A549 (cell line): Measurements from ENCODE around the gene TRAPPC5. TPM values are rescaled to one million over a fixed set of nuclear protein-coding genes. Genes with fewer than 3 reads are reported as not detected.
A peak's percentile ranks its signal among the peaks of the same experiment; 100 is the strongest.

Experiments
- ATAC-seq, 2 experiments: fragments of 200-7000 bp in 1 of 2; fragments of >200 bp in 1 of 2; cut with Nextera tagmentation in 1 of 2; cut with Tn5 transposase in 1 of 2; 3 replicates each; pipeline versions ENCODE4 v1.8.0 to v1.9.1; 2018 to 2020; ENCODE audit warnings: mild to moderate bottlenecking in 1 of 2, moderate library complexity in 1 of 2
- CTCF ChIA-PET: fragments of 300-600 bp; sonication (Branson Sonifier 250); formaldehyde crosslinking; extraction: SDS; loops from one replicate; lab custom pipeline; 2021; ENCODE audit warnings: antibody characterized with exemption, inconsistent platforms; lab: Yijun Ruan, JAX
- POLR2A ChIA-PET: fragments of 350-600 bp; formaldehyde crosslinking; extraction: SDS; loops from one replicate; lab custom pipeline; 2021; ENCODE audit warnings: antibody characterized with exemption, inconsistent platforms; lab: Yijun Ruan, JAX
- DNase-seq, 2 experiments: peaks; one replicate each; pipeline versions ENCODE4 v3.0.0 to v3.0.0-alpha.2; 2011 to 2016; ENCODE audit warnings: low read depth in 1 of 2, low spot score in 1 of 2
- FAIRE-seq: peaks from 2 replicates; lab custom pipeline; 2011; peaks lifted over from hg19 to GRCh38; lab: Jason Lieb, UNC
- H3K27ac ChIP-seq, 2 experiments: fragments of >200 bp; sonication (Bioruptor Twin); formaldehyde crosslinking; 3 replicates each; pipeline ENCODE4 v1.5.1; 2016 to 2017
- H3K4me1 ChIP-seq: fragments of >200 bp; sonication (Bioruptor Twin); formaldehyde crosslinking; 3 replicates; pipeline ENCODE4 v1.6.1; 2016
- H3K4me2 ChIP-seq: fragments of >200 bp; sonication (Bioruptor Twin); formaldehyde crosslinking; 3 replicates; pipeline ENCODE4 v1.6.1; 2016
- H3K4me3 ChIP-seq: fragments of >200 bp; sonication (Bioruptor Twin); formaldehyde crosslinking; 3 replicates; pipeline ENCODE4 v1.5.1; 2016
- H3K9me3 ChIP-seq: fragments of >200 bp; sonication (Bioruptor Twin); formaldehyde crosslinking; 3 replicates; pipeline ENCODE4 v1.6.1; 2016
- BHLHE40 ChIP-seq: IDR thresholded peaks from 2 replicates; pipeline ENCODE4 v1.6.1; 2012; ENCODE audit warnings: low read depth, low read length, inconsistent platforms
- CEBPB ChIP-seq, 2 experiments: fragments of >200 bp in 1 of 2; sonication (Bioruptor Twin) in 1 of 2; formaldehyde crosslinking in 1 of 2; IDR thresholded peaks; 2 replicates each; pipeline ENCODE4 v1.6.1; 2012 to 2016
- CHD4 ChIP-seq: fragments of 200-600 bp; sonication (generic); IDR thresholded peaks from 2 replicates; pipeline ENCODE4 v1.6.1; 2016; ENCODE audit warnings: antibody characterized with exemption, mild to moderate bottlenecking, borderline replicate concordance
- EHMT2 ChIP-seq: fragments of 200-600 bp; sonication (generic); IDR thresholded peaks from 2 replicates; pipeline ENCODE4 v1.6.1; 2016; ENCODE audit warnings: antibody characterized with exemption, low read depth, mild to moderate bottlenecking, moderate library complexity
- FOSB ChIP-seq: fragments of 250-450 bp; sonication (Bioruptor Pico); IDR thresholded peaks from 2 replicates; pipeline ENCODE4 v1.5.0; 2020; ENCODE audit warnings: mild to moderate bottlenecking, moderate library complexity
- FOXS1 ChIP-seq: fragments of 250-450 bp; sonication (Bioruptor Pico); IDR thresholded peaks from 2 replicates; pipeline ENCODE4 v1.5.0; 2020; ENCODE audit warnings: mild to moderate bottlenecking, moderate library complexity
- GATA3 ChIP-seq: IDR thresholded peaks from 2 replicates; pipeline ENCODE4 v1.6.1; 2012; ENCODE audit warnings: borderline replicate concordance
- HDAC2 ChIP-seq: fragments of 200-600 bp; sonication (generic); IDR thresholded peaks from 2 replicates; pipeline ENCODE4 v1.6.1; 2016
- HOXB5 ChIP-seq: fragments of 250-450 bp; sonication (Bioruptor Pico); IDR thresholded peaks from 2 replicates; pipeline ENCODE4 v1.5.0; 2020; ENCODE audit warnings: mild to moderate bottlenecking, moderate library complexity
- JUN ChIP-seq, 2 experiments: fragments of >200 bp; sonication (Bioruptor Twin); formaldehyde crosslinking; IDR thresholded peaks; 2 replicates in 1 of 2; 3 replicates in 1 of 2; pipeline ENCODE4 v1.6.1; 2016 to 2017
- JUNB ChIP-seq: fragments of >200 bp; sonication (Bioruptor Twin); formaldehyde crosslinking; IDR thresholded peaks from 2 replicates; pipeline ENCODE4 v1.6.1; 2016
- KDM1A ChIP-seq: fragments of 200-600 bp; sonication (generic); IDR thresholded peaks from 2 replicates; pipeline ENCODE4 v1.6.1; 2016; ENCODE audit warnings: low read depth, mild to moderate bottlenecking
- KDM5A ChIP-seq: fragments of 200-600 bp; sonication (generic); IDR thresholded peaks from 2 replicates; pipeline ENCODE4 v1.6.1; 2016; ENCODE audit warnings: antibody characterized with exemption, mild to moderate bottlenecking
- MAFK ChIP-seq: fragments of 450-650 bp; IDR thresholded peaks from 2 replicates; pipeline ENCODE4 v1.6.1; 2014; ENCODE audit not compliant: partially characterized antibody
- MAX ChIP-seq: IDR thresholded peaks from 2 replicates; pipeline ENCODE4 v1.6.1; 2012
- NFE2L2 ChIP-seq: fragments of 150-350 bp; conservative IDR thresholded peaks from 2 replicates; pipeline ENCODE4 v1.6.1; 2014; ENCODE audit warnings: low read length
- NPAS2 ChIP-seq: fragments of 250-450 bp; sonication (Bioruptor Pico); IDR thresholded peaks from 2 replicates; pipeline ENCODE4 v1.8.0; 2022; ENCODE audit warnings: mild to moderate bottlenecking, moderate library complexity, borderline replicate concordance
- NR3C1 ChIP-seq: fragments of >200 bp; sonication (Bioruptor Twin); formaldehyde crosslinking; IDR thresholded peaks from 3 replicates; pipeline ENCODE4 v1.6.1; 2017
- POLR2A ChIP-seq: IDR thresholded peaks from 2 replicates; pipeline ENCODE4 v1.6.1; 2012; ENCODE audit warnings: mild to moderate bottlenecking, low read length
- RCOR1 ChIP-seq: fragments of 150-350 bp; IDR thresholded peaks from 2 replicates; pipeline ENCODE4 v1.6.1; 2014; ENCODE audit warnings: antibody characterized with exemption, low read length, low read depth
- REST ChIP-seq: fragments of 200-600 bp; sonication (generic); IDR thresholded peaks from 2 replicates; pipeline ENCODE4 v1.6.1; 2016; ENCODE audit warnings: antibody characterized with exemption, mild to moderate bottlenecking, moderate library complexity
- SMC3 ChIP-seq: fragments of >200 bp; sonication (Bioruptor Twin); formaldehyde crosslinking; IDR thresholded peaks from 3 replicates; pipeline ENCODE4 v1.6.1; 2018; ENCODE audit warnings: inconsistent platforms
- SREBF2 ChIP-seq: fragments of 450-650 bp; IDR thresholded peaks from 2 replicates; pipeline ENCODE4 v1.6.1; 2014; ENCODE audit warnings: mild to moderate bottlenecking, moderate library complexity
- TP53 ChIP-seq: fragments of 250-450 bp; sonication (Bioruptor Pico); IDR thresholded peaks from 2 replicates; pipeline ENCODE4 v1.5.0; 2021; ENCODE audit warnings: mild to moderate bottlenecking, moderate library complexity
- ZFP36 ChIP-seq: fragments of 450-650 bp; IDR thresholded peaks from 2 replicates; pipeline ENCODE4 v1.6.1; 2014; ENCODE audit warnings: borderline replicate concordance; ENCODE audit not compliant: partially characterized antibody
- ZSCAN20 ChIP-seq: fragments of 250-450 bp; sonication (Bioruptor Pico); IDR thresholded peaks from 2 replicates; pipeline ENCODE4 v1.8.0; 2022; ENCODE audit warnings: mild to moderate bottlenecking, moderate library complexity
- WGBS: methylation state at CpG from one replicate; pipeline ENCODE4 v1.1.6; 2017; ENCODE audit errors: missing lambda C conversion rate; 5-methylcytosine and 5-hydroxymethylcytosine counted together
- polyA plus RNA-seq, 4 experiments: library from polyadenylated mRNA; depleted of rRNA in 3 of 4; stranded (reverse); fragments of >200 nt; fragmentation: RNase III in 1 of 4; extraction: RNeasy Plus Mini Kit Qiagen cat#74134 plus additional on column Dnase treatment in 1 of 4; gene quantifications; 2 replicates in 3 of 4; 3 replicates in 1 of 4; pipeline ENCODE4 v1.2.3, GENCODE V29; 2011 to 2017

The TRAPPC5 gene
- polyA plus RNA-seq, 2 of the 4 experiments (the other 2 are of a cell fraction), result 31.6 to 59.8 TPM

- no peak for FAIRE-seq
- Histone ChIP-seq H3K27ac (no peak overlapping the region), H3K4me1 (no peaks in the 10 kb centered on the region)
- POLR2A ChIA-PET, result interaction anchor here (0.6 to 1.3 kb wide), 2 partner anchors 16 to 59 kb away, joined by 4 to 6 read pairs; partner anchors contain the start of genes PET100 and XAB2
- TF ChIP-seq FOXS1 (CRISPR knock-in tag) (no peak), GATA3 (no peak), BHLHE40 (no peak), EHMT2 (no peak), HDAC2 (no peak), ZSCAN20 (CRISPR knock-in tag) (no peak), NPAS2 (CRISPR knock-in tag) (no peak), FOSB (CRISPR knock-in tag) (no peak), POLR2A (no peak), JUN (IDR thresholded peaks at IDR 0.05) (no peak), KDM1A (no peak), MAX (no peak), CHD4 (no peak), NFE2L2 (no peak), KDM5A (no peak)
- TF ChIP-seq, all 56 proteins: peak for 0
- no peak overlapping the region for H3K4me3 ChIP-seq
- H3K9me3 ChIP-seq, result no peaks in the 10 kb centered on the region
- CTCF ChIA-PET, result interaction anchor here (1.3 to 1.5 kb wide), 2 partner anchors 36 to 77 kb away, joined by 4 to 8 read pairs; partner anchors contain the start of gene TRAPPC5
- no peak overlapping the region for H3K4me2 ChIP-seq
- ATAC-seq (peak; percentile 12 to 22; a peak in 1 of 6 replicates), DNase-seq (no peak)
- 89% methylated on average over 12 of the region's 14 CpGs for WGBS
These were observed 35.5 kb upstream of the TRAPPC5 start for GRCh38 chr19:7645163-7645562.

GRCh38 chr19:7645656-7646425, 34.8 kb upstream of the TRAPPC5 start:
- TF ChIP-seq KDM5A (no peak), RCOR1 (no peak), JUNB (no peak), REST (no peak), HOXB5 (CRISPR knock-in tag) (no peak), TP53 (no peak), FOSB (CRISPR knock-in tag) (no peak), NR3C1 (no peak), SMC3 (no peak), CEBPB (IDR thresholded peaks at IDR 0.05) (no peak), SREBF2 (no peak), ZFP36 (no peak), MAFK (no peak)
- WGBS, result 96% methylated on average over 11 of the region's 20 CpGs
- no peak for DNase-seq
- Histone ChIP-seq H3K27ac (no peak overlapping the region), H3K9me3 (no peaks in the 10 kb centered on the region), H3K4me3 (no peak overlapping the region), H3K4me2 (no peak overlapping the region), H3K4me1 (no peaks in the 10 kb centered on the region)
- ChIA-PET POLR2A (interaction anchor here (1.3 kb wide), 1 partner anchor 16 kb away, joined by 4 read pairs; the partner anchor contains the start of genes PET100 and XAB2), CTCF (interaction anchor here (1.5 kb wide), 1 partner anchor 35 kb away, joined by 8 read pairs; the partner anchor contains the start of gene TRAPPC5)
- no peak for ATAC-seq
- no peak for FAIRE-seq
